Neural progenitor cell (in vitro differentiated cells): Measurements from ENCODE around the gene PPP1R16B.

ENCODE experiments used
- EZH2 ChIP-seq: fragments of 200-600 bp; sonication (generic); IDR thresholded peaks from 2 replicates; pipeline ENCODE4 v1.6.1; 2017; ENCODE audit warnings: antibody characterized with exemption, mild to moderate bottlenecking, moderate library complexity
- TF ChIP-seq, protein P1 (sequence below): fragments of 200-600 bp; sonication (generic); IDR thresholded peaks from 2 replicates; pipeline ENCODE4 v1.5.1; 2017; ENCODE audit warnings: antibody characterized with exemption, mild to moderate bottlenecking

DNA sequence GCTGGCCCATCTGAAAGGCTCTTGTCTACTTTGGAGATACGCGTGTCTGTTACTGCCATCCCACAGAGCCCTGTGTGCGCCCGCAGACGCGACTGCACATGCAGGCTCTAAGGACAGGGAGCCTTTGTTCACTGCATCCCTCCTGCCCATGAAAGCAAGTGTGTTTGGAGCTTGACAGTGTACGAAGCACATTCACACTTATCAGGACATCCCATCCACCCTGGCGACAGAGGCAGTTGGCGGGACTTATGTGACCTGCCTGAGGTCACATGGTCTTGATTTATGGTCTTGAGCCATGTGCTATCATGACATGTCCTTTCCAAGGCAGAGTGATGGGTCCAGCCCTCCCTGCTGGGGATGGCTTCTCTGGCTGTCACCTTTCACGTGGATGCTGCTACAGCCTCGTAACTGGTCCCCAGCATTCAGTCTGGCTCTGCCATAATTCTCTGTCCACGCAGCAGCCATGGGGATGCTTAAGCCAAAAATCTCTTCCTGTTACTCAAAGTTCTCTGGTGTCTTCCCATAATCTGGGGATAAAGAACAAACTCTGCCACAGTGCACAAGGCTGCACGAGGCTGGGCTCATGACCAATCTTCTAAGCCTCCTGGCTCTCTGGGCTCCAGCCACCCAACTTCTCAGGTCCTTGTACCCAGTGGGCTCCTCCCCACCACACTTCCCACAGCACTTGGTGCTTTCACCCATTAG is 84.4 kb downstream of the PPP1R16B start:
- TF ChIP-seq, protein P1, sequence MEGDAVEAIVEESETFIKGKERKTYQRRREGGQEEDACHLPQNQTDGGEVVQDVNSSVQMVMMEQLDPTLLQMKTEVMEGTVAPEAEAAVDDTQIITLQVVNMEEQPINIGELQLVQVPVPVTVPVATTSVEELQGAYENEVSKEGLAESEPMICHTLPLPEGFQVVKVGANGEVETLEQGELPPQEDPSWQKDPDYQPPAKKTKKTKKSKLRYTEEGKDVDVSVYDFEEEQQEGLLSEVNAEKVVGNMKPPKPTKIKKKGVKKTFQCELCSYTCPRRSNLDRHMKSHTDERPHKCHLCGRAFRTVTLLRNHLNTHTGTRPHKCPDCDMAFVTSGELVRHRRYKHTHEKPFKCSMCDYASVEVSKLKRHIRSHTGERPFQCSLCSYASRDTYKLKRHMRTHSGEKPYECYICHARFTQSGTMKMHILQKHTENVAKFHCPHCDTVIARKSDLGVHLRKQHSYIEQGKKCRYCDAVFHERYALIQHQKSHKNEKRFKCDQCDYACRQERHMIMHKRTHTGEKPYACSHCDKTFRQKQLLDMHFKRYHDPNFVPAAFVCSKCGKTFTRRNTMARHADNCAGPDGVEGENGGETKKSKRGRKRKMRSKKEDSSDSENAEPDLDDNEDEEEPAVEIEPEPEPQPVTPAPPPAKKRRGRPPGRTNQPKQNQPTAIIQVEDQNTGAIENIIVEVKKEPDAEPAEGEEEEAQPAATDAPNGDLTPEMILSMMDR, result no peak
- no peak for TF ChIP-seq EZH2
